ENCODE data around the gene NIPA2. TPM values are rescaled to one million over a fixed set of nuclear protein-coding genes. Genes with fewer than 3 reads are reported as not detected.

The NIPA2 gene
- total and polyA plus RNA-seq, 2 of the 13 experiments (the other 11 are each of a cell fraction or from before 2014, with no cell fraction given): 29.0 to 56.2 TPM

- TF ChIP-seq, protein P1, sequence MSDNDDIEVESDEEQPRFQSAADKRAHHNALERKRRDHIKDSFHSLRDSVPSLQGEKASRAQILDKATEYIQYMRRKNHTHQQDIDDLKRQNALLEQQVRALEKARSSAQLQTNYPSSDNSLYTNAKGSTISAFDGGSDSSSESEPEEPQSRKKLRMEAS (IDR thresholded peaks at IDR 0.05): no peak
- TF ChIP-seq DR1 (CRISPR knock-in tag; IDR thresholded peaks at IDR 0.05) (no peak), NFIC (IDR thresholded peaks at IDR 0.05; ENCODE audit: low read length) (no peak)
Observed at GRCh38 chr15:22813844-22814243, 24.6 kb upstream of the NIPA2 start (continued).

- H3K9me3 ChIP-seq (ENCODE audit: low read length): no peaks in the 10 kb centered on the region
- no peak overlapping the region for H3K4me3 ChIP-seq (replicated peaks in 1 of 3; ENCODE audit: insufficient read depth in 1 of 3, low read depth in 2 of 3, low read length in 3 of 3)
- DNase-seq (ENCODE audit: low spot score) (no peak), FAIRE-seq (no peak), ATAC-seq (no peak)
- CTCF ChIA-PET (ENCODE audit: low intra/inter-chr PET ratio, low total read pairs): no interaction called here
- TF ChIP-seq RFXAP (CRISPR knock-in tag; IDR thresholded peaks at IDR 0.05; ENCODE audit: borderline replicate concordance) (no peak), ZNF780A (CRISPR knock-in tag; IDR thresholded peaks at IDR 0.05) (no peak), ZNF777 (CRISPR knock-in tag; IDR thresholded peaks at IDR 0.05) (no peak), ZNF768 (CRISPR knock-in tag; IDR thresholded peaks at IDR 0.05) (no peak), ZNF484 (CRISPR knock-in tag; IDR thresholded peaks at IDR 0.05; ENCODE audit: borderline replicate concordance, low read depth) (no peak), AGO2 (optimal IDR thresholded peaks at IDR 0.05; ENCODE audit: low read depth, low read length) (no peak), ZNF75D (CRISPR knock-in tag; IDR thresholded peaks at IDR 0.05; ENCODE audit: borderline replicate concordance) (no peak), NFYC (CRISPR knock-in tag; IDR thresholded peaks at IDR 0.05) (no peak), ZNF263 (CRISPR knock-in tag; IDR thresholded peaks at IDR 0.05) (no peak), ZFYVE20 (CRISPR knock-in tag; IDR thresholded peaks at IDR 0.05; ENCODE audit: borderline replicate concordance, low read depth) (no peak), ZHX1 (CRISPR knock-in tag; IDR thresholded peaks at IDR 0.05; ENCODE audit: low read depth) (no peak), ZNF329 (CRISPR knock-in tag; IDR thresholded peaks at IDR 0.05; ENCODE audit: low read depth) (no peak)
- TF ChIP-seq, protein P2, sequence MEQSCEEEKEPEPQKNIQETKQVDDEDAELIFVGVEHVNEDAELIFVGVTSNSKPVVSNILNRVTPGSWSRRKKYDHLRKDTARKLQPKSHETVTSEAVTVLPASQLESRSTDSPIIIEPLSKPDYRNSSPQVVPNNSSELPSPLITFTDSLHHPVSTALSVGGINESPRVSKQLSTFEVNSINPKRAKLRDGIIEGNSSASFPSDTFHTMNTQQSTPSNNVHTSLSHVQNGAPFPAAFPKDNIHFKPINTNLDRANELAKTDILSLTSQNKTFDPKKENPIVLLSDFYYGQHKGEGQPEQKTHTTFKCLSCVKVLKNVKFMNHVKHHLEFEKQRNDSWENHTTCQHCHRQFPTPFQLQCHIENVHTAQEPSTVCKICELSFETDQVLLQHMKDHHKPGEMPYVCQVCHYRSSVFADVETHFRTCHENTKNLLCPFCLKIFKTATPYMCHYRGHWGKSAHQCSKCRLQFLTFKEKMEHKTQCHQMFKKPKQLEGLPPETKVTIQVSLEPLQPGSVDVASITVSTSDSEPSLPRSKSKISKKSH (CRISPR knock-in tag; IDR thresholded peaks at IDR 0.05; ENCODE audit: borderline replicate concordance): no peak
- H3K27ac ChIP-seq (ENCODE audit: extremely low read length, insufficient read depth, low read length): no peak overlapping the region
- peaks cover 5 to 44% of the 10 kb centered on the region in 2 experiments; a peak in 4 of 5 replicates for H3K36me3 ChIP-seq (replicated peaks in 1 of 2; ENCODE audit: control insufficient read depth in 1 of 2, insufficient read depth in 2 of 2, low read length in 2 of 2)
- 88% methylated on average over 1 of the region's 1 CpG for WGBS (ENCODE audit: low lambda C conversion rate)
- no peaks in the 10 kb centered on the region for H3K79me2 ChIP-seq (ENCODE audit: insufficient read depth, low read length)
- intact Hi-C loops (cut with micrococcal nuclease; ENCODE audit: unreplicated experiment): no loop called here
- no peak overlapping the region for H3K9ac ChIP-seq (ENCODE audit: insufficient read depth, low read depth, low read length)
- no peaks in the 10 kb centered on the region for H3K4me1 ChIP-seq (ENCODE audit: insufficient read depth, low read length)
- H3K4me2 ChIP-seq (ENCODE audit: low read depth, low read length): no peak overlapping the region
- no peaks in the 10 kb centered on the region for H3K27me3 ChIP-seq (ENCODE audit: control insufficient read depth in 1 of 2, insufficient read depth in 2 of 2, low read length in 2 of 2)
- POLR2A ChIA-PET: no interaction called here
- H4K20me1 ChIP-seq (ENCODE audit: insufficient read depth, low read length): 0 out of 2 replicates have a peak, but pooled peaks cover 7% of the 10 kb centered on the region
- in situ Hi-C loops (cut with HindIII; ENCODE audit: extremely low pct_ligation_motif_present, low pct_unique_long_range_greater_than_20kb): no loop called here
- BruUV-seq (replicated peaks): no TSS peak
- no peak overlapping the region for H2AFZ ChIP-seq (ENCODE audit: low read length)
Observed at GRCh38 chr15:22815766-22816165, 22.7 kb upstream of the NIPA2 start.
